Astrocyte of the spinal cord (primary cell): ENCODE data around the gene NAGLU.
"Not testable (repeated sequence)": the region's sequence is repeated elsewhere in the genome, so short reads cannot be mapped to it uniquely, and the experiment has no call there.

Experiments
- DNase-seq: peaks from one replicate; pipeline ENCODE4 v3.0.0; 2011; ENCODE audit warnings: low read depth, low spot score
- H3K4me3 ChIP-seq: 2 replicates; pipeline ENCODE4 v1.5.1; 2011; ENCODE audit warnings: low read depth, mild to moderate bottlenecking, low read length, moderate library complexity
- in situ Hi-C: cut with HindIII; loops from 2 replicates; pipeline ENCODE4 v1.10.0; 2017; ENCODE audit warnings: low sequenced_read_pairs
- TF ChIP-seq, protein P1 (sequence below): IDR thresholded peaks from 2 replicates; pipeline ENCODE4 v1.5.1; 2012; ENCODE audit warnings: low read depth, mild to moderate bottlenecking, low read length, inconsistent platforms

Gene NAGLU

DNA sequence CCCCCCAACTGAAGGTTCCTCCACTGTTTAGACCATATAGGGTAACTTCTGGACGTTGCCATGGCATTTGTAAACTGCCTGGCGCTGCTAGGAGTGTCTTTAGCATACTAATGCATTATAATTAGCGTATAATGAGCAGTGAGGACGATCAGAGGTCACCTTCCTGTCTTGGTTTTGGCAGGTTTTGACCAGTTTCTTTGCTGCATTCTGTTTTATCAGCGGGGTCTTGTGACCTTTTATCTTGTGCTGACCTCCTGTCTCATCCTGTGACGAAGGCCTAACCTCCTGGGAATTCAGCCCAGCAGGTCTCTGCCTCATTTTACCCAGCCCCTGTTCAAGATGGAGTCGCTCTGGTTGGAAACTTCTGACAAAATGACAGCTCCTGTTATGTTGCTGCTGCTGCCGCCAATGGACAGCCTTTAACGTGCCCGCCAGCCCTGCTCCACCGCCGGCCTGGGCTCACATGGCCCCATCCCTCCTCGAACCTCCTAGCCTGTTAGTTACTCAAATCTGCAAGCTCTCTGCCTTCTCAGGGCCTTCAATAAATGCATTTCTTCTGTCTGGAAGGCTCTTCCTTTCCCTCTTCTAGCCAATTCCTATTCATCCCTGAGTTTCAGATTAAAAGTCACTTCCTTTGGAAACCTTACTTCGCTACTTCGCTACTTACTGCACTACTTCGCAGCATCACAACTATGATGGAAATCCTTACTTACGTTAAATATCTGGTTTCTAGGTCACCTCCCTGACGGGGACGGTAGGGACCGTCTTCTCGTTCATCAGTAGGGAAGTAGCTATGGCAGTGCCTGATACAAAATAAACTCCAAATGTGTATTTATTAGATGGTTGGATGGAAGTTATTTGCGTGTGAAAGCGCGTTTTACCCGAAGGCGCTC lies 640 bp upstream of the NAGLU start:
- in situ Hi-C loops, result no loop called here
- H3K4me3 ChIP-seq, result peak overlapping the region; percentile 50
- TF ChIP-seq, protein P1, sequence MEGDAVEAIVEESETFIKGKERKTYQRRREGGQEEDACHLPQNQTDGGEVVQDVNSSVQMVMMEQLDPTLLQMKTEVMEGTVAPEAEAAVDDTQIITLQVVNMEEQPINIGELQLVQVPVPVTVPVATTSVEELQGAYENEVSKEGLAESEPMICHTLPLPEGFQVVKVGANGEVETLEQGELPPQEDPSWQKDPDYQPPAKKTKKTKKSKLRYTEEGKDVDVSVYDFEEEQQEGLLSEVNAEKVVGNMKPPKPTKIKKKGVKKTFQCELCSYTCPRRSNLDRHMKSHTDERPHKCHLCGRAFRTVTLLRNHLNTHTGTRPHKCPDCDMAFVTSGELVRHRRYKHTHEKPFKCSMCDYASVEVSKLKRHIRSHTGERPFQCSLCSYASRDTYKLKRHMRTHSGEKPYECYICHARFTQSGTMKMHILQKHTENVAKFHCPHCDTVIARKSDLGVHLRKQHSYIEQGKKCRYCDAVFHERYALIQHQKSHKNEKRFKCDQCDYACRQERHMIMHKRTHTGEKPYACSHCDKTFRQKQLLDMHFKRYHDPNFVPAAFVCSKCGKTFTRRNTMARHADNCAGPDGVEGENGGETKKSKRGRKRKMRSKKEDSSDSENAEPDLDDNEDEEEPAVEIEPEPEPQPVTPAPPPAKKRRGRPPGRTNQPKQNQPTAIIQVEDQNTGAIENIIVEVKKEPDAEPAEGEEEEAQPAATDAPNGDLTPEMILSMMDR, result no peak
- DNase-seq, result no peak

DNA sequence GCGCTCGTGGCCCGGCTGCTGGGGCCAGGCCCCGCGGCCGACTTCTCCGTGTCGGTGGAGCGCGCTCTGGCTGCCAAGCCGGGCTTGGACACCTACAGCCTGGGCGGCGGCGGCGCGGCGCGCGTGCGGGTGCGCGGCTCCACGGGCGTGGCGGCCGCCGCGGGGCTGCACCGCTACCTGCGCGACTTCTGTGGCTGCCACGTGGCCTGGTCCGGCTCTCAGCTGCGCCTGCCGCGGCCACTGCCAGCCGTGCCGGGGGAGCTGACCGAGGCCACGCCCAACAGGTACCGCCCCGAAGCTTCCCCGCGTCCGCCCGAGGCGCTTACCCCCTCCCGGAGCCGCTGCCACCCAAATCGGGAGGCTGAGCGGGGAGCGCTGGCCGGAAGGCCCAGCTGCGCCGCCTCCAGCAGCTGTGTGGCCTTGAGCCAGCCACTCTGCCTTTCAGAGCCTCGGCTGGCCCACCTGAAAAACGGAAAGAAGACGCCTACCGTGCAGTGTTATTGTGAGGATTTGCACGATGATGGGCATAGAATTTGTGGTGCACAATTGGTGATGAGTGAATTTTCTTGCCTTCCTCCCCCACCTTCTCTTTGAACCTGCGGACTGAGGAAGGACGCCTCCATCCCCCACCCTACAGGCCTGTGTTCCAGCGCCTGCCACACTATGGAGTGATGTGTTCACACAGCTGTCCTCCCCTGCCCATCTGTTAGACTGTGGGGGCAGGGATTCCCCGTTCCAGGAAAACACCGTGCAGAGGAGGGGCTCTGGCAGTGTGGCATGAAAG lies 523 bp downstream of the NAGLU start:
- in situ Hi-C loops, result no loop called here
- H3K4me3 ChIP-seq, result peak overlapping the region; percentile 50
- peak; percentile 74 for DNase-seq
- TF ChIP-seq, protein P1, result no peak

DNA sequence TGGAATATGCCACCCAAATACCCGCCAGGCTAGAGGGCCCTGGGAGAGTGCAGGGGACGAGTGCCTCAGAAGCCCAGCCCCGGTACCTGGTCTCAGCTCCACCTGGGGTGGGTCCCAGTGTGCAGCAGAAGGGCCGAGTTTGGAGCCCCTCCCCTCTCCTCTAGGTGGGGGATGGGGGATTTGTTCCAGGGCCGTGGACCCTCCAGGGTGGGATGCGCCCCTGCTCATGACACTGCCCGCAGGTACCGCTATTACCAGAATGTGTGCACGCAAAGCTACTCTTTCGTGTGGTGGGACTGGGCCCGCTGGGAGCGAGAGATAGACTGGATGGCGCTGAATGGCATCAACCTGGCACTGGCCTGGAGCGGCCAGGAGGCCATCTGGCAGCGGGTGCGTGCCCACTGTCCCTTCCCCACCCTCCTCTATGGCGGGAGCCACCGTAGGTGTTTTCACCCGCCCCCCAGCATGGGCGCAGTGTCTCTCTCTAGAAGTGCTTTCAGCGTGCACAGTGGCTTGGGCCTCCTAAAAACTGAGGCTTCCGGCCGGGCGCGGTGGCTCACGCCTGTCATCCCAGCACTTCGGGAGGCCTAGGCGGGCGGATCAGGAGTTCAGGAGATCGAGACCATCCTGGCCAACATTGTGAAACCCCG lies 1.2 kb downstream of the NAGLU start:
- peak overlapping the region; percentile 50 for H3K4me3 ChIP-seq
- in situ Hi-C loops, result no loop called here

DNA sequence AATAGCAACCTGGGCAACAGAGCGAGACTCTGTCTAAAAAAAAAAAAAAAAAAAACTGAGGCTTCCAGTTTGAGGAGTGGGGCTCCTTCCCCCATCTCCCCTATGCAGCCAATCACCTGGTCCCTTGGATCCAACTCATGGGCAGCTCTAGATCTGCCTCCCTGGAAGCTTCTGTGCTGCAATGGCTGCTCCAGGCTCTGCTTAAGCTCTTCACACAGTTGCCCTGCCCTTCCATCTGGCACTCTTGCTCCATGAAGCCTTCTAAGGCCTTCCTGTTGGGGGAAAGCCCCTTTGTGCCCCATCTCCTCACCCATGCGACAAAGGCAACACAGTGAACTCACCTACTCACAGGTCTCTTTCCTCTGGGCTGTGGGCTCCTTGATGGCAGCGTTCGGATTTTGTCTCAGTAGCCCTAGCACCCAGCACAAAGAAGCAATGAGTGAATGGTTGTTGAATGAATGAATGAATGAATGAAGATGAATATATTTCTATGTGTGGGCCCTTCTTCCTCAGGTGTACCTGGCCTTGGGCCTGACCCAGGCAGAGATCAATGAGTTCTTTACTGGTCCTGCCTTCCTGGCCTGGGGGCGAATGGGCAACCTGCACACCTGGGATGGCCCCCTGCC lies 1.9 kb downstream of the NAGLU start:
- DNase-seq, result no peak
- H3K4me3 ChIP-seq, result no peak overlapping the region
- in situ Hi-C loops, result no loop called here
- TF ChIP-seq, protein P1, result no peak

More for the DNA sequence above, 1.2 kb downstream of the NAGLU start:
- no peak for DNase-seq
- TF ChIP-seq, protein P1, result no peak

DNA sequence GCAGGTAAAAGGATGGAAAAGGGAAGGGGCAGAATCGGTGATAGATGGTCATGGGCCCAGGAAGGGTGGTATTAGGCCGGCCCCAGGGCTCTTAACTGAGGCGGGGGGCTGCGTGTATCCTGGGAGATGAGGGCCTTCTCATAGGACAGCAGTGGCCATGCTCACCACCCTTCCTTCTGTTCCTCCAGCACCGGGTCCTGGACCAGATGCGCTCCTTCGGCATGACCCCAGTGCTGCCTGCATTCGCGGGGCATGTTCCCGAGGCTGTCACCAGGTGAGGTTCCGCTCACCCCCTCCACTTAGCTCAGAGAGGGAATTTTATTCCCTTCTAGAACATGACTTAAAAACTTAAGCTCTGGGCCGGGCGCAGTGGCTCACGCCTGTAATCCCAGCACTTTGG lies 2.4 kb downstream of the NAGLU start:
- no peak for DNase-seq
- TF ChIP-seq, protein P1, result no peak
- no peak overlapping the region for H3K4me3 ChIP-seq
- in situ Hi-C loops, result no loop called here

DNA sequence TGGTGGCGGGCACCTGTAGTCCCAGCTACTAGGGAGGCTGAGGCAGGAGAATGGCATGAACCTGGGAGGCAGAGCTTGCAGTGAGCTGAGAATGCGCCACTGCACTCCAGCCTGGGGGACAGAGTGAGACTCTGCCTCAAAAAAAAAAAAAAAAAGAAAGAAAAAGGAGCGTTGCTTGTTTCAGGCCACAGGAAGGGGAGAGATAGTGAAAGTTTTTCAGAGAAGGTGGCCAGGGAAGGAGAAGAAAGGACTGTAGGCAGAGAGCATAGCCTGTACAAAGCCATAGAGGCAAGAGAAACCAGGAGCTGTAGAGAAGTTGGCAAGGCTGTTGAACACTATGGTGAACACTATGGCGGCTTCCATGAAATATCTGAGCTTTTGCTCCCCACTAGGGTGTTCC lies 4.5 kb downstream of the NAGLU start:
- in situ Hi-C loops, DNase-seq, H3K4me3 ChIP-seq: not testable (repeated sequence)
